ENCODE data around the gene ARPIN.
"Not testable (repeated sequence)": the region's sequence is repeated elsewhere in the genome, so short reads cannot be mapped to it uniquely, and the experiment has no call there.

Gene ARPIN

DNA sequence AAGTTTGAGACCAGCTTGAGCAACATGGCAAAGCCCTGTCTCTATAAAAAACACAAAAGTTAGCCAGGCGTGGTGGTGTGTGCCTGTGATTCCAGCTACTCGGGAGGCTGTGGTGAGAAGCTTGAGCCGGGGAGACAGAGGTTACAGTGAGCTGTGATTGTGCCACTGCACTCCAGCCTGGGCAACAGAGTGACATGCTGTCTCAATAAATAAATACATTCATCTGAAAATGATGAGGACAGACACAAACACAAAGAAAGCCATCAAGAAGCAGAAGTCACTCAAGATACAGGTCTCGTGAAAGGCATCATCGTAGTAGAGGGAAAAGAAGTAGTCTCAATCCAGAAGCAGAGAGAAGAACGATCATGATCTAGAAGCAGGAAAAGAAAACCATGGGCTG, 37.0 kb downstream of the ARPIN start:
- no peak for DNase-seq

GRCh38 chr15:89874926-89875564, 37.7 kb downstream of the ARPIN start:
- DNase-seq, result peak; percentile 4 to 73

GRCh38 chr15:89870688-89871288, 42.0 kb downstream of the ARPIN start:
- no peak for DNase-seq

GRCh38 chr15:89870006-89870405, 42.7 kb downstream of the ARPIN start:
- no peak for DNase-seq

- not testable (repeated sequence) for DNase-seq
Observed at GRCh38 chr15:89869490-89869889, 43.3 kb downstream of the ARPIN start.

DNA sequence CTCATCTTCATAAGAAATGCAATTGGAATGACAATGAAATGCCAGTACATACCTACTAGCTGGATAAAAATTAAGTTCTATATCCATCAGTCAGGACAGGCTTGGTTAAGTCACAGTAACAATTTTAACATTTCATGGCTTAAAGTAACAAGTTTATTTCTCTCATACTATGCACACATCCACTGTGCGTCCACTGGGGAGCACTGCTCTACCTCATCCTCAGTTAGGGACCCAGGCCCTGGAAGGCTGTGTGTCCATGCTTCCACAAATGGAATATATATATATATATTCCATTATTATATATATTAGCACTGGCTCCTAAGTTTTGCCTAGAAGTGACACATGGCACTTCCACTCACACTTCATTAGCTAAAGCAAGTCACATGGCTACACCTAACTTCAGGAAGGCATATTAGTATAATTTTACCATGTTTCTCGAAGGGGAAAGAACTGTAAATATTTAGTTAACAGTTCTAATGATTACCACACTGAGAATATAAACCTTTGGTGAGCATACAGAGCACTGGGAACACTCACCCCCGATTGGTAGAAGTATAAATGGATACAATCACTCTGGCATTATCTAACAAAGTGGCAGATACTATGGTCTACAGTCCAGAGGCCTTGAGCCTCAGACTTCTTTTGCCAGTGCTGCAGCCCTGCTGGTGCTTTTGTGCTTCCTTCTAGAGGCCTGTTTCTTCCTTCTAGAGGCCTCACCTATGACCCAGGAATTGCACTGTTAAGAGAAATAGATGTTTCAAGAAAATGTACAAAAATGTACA, 47.6 kb downstream of the ARPIN start:
- no peak for DNase-seq

DNA sequence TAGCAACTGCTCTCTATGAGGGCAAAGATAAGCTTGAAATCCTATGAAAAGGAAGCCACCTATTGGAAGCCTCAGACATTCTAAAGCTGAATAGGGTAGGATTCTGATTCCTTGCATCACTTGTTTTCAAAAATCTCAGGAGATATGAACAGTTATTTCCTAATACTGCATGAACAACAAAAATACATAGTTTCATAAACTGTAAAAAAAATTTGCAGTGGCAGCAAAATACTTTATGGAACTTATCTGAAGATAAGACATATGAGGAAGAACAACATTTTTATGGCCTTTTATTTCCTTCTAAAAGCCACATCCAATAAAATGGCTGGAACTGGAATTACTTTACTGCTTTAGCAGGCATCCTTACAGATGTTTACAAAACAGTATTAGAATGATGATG, 48.8 kb downstream of the ARPIN start:
- no peak for DNase-seq

- peak in 1 of 2 experiments; percentile 62 for DNase-seq
Observed at GRCh38 chr15:89860891-89861290, 51.9 kb downstream of the ARPIN start.

DNA sequence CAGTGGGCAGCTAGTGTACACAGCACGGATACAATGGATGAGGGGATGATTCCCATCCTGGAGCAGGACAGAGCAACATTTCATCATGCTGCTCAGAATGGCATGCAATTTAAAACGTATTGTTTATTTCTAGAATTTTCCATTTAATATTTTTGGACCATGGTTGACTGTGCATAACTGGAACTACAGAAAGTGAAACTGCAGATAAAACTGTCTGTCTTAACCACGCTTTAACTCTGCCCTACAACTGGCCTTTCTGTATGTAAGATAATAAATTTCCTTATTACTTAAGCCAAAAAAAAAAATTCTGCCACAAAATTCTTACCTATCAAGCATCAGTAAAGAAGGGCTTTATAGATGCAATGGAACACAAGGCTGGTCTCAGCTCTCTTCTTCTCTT, 52.3 kb downstream of the ARPIN start:
- DNase-seq, result no peak

DNA sequence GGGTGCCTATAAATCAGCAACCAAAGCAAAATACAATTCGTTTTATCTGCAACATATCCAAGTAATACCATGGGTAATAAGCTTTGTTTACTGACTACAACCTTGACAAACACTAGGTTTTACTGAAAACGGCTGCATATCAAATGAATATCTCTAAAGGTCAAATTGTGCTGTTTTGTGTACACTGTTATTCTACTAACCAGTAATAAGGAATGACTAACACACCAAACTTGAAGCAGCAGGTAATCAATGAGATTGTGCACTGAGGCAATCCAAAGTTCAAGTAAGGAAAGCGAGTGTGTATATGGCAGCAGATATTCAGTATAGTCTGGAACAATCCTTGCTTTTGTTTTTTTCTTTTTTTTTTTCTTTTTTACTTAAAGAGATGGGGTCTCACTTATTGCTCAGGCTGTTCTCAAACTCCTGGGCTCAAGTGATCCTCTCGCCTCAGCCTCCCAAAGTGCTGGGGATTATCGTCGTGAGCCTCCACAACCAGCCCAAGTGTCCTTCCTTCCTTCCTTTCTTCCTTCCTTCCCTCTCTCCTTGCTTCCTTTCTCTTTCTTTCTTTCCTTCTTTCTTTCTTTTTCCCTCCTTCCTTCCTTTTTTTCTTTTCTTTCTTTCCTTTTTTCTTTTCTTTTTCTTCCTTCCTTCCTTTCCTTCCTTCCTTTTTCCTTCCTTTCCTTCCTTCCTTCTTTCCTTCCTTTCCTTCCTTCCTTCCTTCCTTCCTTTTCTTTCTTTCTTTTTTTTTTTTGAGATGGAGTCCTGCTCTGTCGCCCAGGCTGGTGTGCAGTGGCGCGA, 53.9 kb downstream of the ARPIN start:
- DNase-seq, result no peak

DNA sequence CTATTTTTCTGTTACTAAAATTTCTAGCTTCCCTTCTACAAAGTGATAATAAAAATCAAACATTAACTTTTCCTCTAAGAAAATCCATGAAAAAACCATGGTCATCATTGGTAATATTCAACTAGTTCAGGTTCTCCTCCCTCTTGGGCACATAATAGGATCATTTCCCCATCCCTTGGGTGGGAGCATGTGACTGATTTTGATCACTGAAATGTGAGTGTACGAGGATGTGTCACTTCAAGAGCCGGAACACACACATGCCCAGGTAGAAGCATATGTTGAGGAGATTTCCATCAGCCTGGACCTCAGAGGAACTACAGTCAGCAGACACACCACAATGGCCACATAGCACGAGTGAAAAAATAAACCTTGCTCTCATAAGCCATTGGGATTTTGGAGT, 55.1 kb downstream of the ARPIN start:
- DNase-seq, result no peak

DNA sequence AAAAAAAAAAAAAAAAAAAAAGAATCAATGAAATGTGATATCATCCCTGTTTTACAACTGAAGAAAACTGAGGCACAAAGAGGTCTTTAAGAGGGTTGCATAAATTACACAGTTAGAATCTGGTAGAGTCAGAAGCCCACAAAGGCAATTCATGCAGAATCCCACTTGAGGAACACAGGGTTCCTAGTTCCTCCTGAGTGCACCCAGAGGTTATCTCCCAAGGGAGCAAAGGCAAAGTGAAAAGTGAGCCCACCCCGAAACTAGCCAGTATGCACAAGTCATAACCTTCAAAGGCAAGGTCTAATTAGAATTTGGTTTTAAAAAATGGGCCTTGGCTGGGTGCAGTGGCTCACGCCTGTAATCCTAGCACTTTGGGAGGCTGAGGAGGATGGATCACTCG, 56.8 kb downstream of the ARPIN start:
- DNase-seq, result no peak

DNA sequence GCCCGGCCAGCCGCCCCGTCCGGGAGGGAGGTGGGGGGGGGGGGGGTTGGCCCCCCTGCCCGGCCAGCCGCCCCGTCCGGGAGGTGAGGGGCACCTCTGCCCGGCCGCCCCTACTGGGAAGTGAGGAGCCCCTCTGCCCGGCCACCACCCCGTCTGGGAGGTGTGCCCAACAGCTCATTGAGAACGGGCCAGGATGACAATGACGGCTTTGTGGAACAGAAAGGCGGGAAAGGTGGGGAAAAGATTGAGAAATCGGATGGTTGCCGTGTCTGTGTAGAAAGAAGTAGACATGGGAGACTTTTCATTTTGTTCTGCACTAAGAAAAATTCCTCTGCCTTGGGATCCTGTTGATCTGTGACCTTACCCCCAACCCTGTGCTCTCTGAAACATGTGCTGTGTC, 57.9 kb downstream of the ARPIN start:
- not testable (repeated sequence) for DNase-seq

- no peak for DNase-seq
Observed at GRCh38 chr15:89852342-89852995, 60.3 kb downstream of the ARPIN start.

DNA sequence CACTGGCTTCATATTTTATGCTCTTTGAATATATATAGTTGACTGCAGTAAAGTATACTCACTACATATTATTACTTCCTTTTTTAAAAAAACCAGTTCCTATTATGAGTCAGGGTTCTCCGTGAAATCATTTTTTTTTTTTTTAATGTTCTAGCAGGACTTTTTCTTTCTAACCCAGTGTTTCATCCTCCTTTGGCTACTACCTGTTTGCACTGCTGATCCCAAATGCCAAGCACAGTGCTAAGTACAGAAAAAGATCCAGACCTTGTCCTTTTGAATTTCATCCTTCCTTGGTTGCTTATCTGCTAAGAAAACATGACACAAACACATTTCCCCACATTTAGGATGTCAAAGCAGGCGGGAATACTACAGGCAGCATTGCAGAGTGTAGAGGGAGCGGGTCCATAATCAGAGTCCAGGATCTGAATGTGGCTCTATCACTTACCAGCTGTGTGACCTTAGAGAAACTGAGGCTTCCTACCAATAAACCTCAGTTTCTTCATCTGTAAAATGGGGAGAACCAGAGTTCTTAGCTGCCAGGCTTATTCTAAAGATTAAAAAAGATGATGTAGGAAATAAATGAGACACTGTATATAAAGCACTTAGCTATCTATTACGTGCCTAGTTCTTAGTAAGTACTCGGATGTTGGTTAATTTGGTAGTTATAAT, 60.9 kb downstream of the ARPIN start:
- no peak for DNase-seq

DNA sequence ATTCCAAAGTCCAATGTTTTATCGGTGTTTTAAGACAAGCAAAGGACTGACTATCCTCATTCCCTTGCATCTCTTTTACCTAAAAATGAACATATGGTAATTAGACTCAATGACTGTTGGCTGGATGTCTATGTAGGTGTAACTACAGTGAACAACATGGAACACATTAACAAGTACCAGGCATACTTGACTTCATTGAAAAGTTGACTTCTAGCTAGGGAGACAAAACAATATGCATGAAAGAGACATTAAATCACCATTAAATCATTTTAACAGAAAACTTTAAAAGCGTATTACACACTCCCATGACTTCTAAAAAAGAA, 63.8 kb downstream of the ARPIN start:
- no peak for DNase-seq

DNA sequence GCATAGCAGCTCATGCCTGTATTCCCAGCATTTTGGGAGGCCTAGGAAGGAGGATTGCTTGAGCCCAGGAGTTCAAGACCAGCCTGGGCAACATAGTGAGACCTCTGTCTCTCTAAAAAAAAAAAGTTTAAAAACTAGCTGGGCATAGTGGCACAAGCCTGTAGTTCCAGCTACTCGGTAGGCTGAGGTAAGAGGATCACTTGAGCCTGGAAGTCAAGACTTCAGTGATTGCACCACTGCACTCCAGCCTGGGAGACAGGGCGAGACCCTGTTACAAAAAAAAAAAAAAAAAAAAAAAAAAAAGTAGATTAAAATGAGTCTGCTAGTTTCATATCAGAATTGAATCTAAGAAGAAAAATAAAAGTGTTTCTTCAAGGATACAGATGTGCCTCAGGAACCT, 65.7 kb downstream of the ARPIN start:
- no peak for DNase-seq

DNA sequence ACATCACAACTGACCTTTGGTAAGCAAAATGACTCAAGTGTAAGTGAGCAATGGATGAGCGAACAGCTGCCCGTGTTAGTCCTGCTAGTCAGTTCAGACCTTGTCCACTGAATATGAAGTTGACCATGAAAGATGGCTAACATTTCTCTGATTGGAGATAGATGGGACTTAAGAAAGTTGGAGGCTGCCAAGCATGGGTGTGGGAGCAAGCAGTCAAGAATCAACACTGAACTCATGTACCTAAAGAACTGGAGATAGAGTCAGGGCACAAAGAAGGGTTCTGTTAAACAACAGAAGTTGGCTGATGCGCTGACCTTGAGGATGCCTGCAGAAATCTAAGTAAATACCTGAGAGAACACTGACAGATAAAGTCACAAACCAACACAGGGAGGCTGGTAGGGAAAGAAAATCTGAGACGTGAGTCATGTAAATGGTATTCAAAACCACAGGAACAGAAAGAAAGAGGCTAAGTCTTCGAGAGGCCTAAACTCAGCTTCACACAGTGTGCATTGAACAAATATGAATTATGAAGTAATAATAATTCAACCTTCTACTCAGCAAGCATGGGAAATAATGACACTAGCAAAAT, 67.4 kb downstream of the ARPIN start:
- no peak for DNase-seq
